Stimulated activated CD4-positive, alpha-beta T cell treated with anti-CD3 and anti-CD28 coated beads, Interleukin-1b, Interleukin-23, amount 100 ng/mL, for 1 hour (primary cell): Measurements from ENCODE around the gene SIGLEC1.

Experiments used
- DNase-seq, 2 donors: peaks; one replicate each; pipeline ENCODE4 v3.0.0-alpha.2; 2020; ENCODE audit warnings: low read depth in 2 of 2

SIGLEC1 gene

GRCh38 chr20:3712279-3712873 lies at the start of gene SIGLEC1:
Gene SIGLEC1 (minus strand): TSS chr20:3712600. CDS start chr20:3707128, 5,472 bp downstream.
- DNase-seq, result no peak

GRCh38 chr20:3760655-3761348 lies 48.4 kb upstream of the SIGLEC1 start:
- DNase-seq, result no peak

- DNase-seq, result no peak
These were observed 47.5 kb upstream of the SIGLEC1 start for GRCh38 chr20:3759884-3760283.

GRCh38 chr20:3759316-3759823 lies 47.0 kb upstream of the SIGLEC1 start:
- no peak for DNase-seq

GRCh38 chr20:3758566-3758965 lies 46.2 kb upstream of the SIGLEC1 start:
- no peak for DNase-seq

- no peak for DNase-seq
These were observed 44.9 kb upstream of the SIGLEC1 start for GRCh38 chr20:3757268-3757667.

- no peak for DNase-seq
These were observed 43.5 kb upstream of the SIGLEC1 start for GRCh38 chr20:3755814-3756480.

GRCh38 chr20:3755269-3755668 lies 42.9 kb upstream of the SIGLEC1 start:
- DNase-seq, result no peak

- DNase-seq, result no peak
These were observed 41.9 kb upstream of the SIGLEC1 start for GRCh38 chr20:3754276-3754630.

GRCh38 chr20:3753501-3754275 lies 41.3 kb upstream of the SIGLEC1 start:
- no peak for DNase-seq

GRCh38 chr20:3753098-3753497 lies 40.7 kb upstream of the SIGLEC1 start:
- DNase-seq, result peak in 1 of 2 donors; percentile 32

GRCh38 chr20:3752386-3752759 lies 40.0 kb upstream of the SIGLEC1 start:
- DNase-seq, result no peak

- no peak for DNase-seq
These were observed 39.4 kb upstream of the SIGLEC1 start for GRCh38 chr20:3751675-3752385.

GRCh38 chr20:3751305-3751674 lies 38.9 kb upstream of the SIGLEC1 start:
- DNase-seq, result no peak

GRCh38 chr20:3749689-3750531 lies 37.5 kb upstream of the SIGLEC1 start:
- DNase-seq, result no peak

GRCh38 chr20:3749087-3749688 lies 36.8 kb upstream of the SIGLEC1 start:
- DNase-seq, result no peak

- no peak for DNase-seq
These were observed 35.7 kb upstream of the SIGLEC1 start for GRCh38 chr20:3748073-3748472.

- DNase-seq, result no peak
These were observed 35.1 kb upstream of the SIGLEC1 start for GRCh38 chr20:3747471-3747870.

- DNase-seq, result no peak
These were observed 33.3 kb upstream of the SIGLEC1 start for GRCh38 chr20:3745686-3746173.
